Hematopoietic multipotent progenitor cell treated with erythropoietin and hydrocortisone succinate and interleukin-3 and kit ligand, for 15 days (in vitro differentiated cells): ENCODE results near the gene TLCD3B.
A peak's percentile ranks its signal among the peaks of the same experiment; 100 is the strongest.

ENCODE experiments used
- DNase-seq: peaks from one replicate; pipeline ENCODE4 v3.0.0-alpha.2; 2015; ENCODE audit warnings: low spot score

The TLCD3B gene, protein sequence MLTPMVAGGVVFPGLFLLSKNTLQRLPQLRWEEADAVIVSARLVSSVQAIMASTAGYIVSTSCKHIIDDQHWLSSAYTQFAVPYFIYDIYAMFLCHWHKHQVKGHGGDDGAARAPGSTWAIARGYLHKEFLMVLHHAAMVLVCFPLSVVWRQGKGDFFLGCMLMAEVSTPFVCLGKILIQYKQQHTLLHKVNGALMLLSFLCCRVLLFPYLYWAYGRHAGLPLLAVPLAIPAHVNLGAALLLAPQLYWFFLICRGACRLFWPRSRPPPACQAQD

GRCh38 chr16:30030841-30031413 lies at the start of gene TLCD3B:
Gene TLCD3B (minus strand): TSS chr16:30031271. CDS start chr16:30030527, 744 bp downstream.
- DNase-seq = no peak

DNA sequence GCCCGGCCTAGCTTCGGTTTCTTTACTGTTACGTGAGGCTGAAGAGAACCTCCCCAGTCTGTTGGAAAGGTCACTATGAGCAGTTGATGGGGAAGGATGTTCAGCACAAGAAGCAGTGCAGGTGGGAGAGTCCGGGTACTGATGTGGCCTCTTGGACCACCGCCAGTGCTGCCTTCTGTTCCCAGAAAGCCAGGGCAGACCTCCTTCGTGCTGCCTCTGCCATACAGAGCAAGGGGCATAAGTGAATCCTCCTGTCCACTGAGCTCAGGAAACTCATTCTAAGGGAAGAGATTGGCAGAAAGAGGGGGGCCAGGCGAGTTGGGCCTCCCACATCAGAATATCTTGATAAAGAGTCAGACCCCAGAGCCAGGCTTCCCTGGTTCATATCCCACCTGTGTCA lies 48.4 kb upstream of the TLCD3B start:
- DNase-seq = no peak

DNA sequence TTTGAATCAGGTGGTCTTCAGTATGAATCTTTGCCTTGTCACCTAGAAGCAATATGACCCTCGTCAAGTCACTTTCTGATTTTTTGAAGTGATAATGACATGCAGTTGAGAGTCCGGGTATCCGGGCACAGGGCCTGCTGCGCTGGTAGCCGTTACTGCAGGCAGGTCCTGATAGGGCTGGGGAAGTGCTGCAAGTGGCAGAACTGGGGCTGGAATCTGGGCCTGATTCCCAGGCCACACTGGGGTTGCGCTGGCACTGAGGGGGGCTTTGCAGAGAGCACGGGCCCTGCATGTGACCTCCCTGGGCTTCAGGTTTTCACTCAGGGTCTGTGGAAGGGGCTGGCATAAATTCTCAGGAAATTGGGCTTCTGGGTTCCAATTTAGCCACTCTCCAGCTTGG lies 47.7 kb upstream of the TLCD3B start:
- no peak for DNase-seq

GRCh38 chr16:30077656-30078055 lies 46.6 kb upstream of the TLCD3B start:
- DNase-seq = no peak

DNA sequence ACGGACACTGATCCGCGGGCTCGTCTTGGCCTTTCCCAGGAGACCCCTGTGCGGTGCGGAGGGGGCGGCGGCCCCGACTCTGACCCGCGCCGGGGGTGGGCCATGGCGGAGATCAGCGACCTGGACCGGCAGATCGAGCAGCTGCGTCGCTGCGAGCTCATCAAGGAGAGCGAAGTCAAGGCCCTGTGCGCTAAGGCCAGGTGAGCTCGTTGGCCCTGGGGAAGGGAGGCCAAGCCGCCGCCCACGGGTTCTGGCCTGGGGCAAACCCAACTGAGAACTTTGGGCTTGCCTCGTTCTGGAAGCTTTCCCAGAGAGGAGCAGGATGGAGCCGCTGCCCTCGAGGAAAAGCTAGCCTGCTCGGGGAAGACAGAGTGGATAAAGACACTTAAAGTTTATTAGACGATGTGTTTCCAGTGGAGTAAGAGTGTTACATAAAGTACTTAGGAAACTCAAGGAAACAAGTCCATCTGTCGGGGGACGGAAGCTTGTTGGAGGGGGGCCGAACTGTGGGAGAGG lies 45.3 kb upstream of the TLCD3B start:
- no peak for DNase-seq

DNA sequence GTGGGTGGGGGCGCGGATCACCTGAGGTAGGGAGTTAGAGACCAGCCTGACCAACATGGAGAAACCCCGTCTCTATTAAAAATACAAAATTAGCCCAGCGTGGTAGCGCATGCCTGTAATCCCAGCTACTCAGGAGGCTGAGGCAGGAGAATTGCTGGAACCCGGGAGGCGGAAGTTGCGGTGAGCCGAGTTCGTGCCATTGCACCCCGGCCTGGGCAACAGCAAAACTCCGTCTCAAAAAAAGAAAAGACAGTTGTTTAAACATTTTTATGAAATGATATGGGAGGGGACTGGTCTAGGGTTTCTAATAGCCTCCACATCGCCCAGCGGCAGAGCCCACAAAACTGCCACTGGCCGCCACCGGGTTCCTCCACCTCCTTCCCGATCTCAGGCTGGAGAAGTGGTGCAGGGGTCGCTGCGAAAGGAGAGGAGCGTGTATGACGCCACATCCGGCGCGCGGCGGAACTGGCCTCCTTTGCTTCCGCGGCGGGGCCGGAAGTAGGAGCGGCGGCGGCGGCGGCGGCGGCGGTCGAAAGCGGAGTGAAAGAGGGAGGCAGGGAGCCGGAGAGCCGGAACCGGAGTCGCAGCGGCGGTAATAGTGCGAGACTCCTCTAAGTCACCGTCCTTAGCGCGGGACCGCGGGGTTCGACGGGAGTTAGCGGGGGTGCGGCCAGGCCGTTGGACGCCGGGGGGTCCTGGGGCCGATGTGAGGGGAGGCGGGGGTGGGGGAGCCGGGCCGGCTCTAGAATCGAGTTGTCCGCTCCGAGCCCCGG lies 44.6 kb upstream of the TLCD3B start, which contains the start of gene PPP4C:
Gene PPP4C, plus strand, starts transcription at position 492 of the 773 bp plus-strand sequence. CDS start 384 bp downstream, outside the sequence.
- peak; percentile 89 for DNase-seq

DNA sequence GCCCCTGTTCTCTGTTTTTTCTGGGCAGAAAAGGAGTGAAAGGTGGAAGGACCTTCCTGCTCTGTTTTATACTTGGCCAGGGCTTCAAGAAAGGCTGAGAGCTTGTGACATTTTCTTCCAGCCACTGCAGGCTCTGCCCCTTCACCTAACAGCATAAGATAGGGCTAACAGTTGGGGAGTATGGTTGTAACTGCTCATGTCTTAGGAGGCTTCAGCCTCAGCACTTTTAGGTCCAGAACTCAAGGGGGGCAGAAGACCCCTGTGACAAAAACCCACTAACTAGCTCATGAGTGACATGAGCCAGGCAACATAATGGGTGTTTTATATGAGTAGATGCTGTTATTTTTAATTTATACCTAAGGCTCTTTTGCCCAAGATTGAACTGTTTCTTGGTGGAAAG lies 39.4 kb upstream of the TLCD3B start:
- no peak for DNase-seq

DNA sequence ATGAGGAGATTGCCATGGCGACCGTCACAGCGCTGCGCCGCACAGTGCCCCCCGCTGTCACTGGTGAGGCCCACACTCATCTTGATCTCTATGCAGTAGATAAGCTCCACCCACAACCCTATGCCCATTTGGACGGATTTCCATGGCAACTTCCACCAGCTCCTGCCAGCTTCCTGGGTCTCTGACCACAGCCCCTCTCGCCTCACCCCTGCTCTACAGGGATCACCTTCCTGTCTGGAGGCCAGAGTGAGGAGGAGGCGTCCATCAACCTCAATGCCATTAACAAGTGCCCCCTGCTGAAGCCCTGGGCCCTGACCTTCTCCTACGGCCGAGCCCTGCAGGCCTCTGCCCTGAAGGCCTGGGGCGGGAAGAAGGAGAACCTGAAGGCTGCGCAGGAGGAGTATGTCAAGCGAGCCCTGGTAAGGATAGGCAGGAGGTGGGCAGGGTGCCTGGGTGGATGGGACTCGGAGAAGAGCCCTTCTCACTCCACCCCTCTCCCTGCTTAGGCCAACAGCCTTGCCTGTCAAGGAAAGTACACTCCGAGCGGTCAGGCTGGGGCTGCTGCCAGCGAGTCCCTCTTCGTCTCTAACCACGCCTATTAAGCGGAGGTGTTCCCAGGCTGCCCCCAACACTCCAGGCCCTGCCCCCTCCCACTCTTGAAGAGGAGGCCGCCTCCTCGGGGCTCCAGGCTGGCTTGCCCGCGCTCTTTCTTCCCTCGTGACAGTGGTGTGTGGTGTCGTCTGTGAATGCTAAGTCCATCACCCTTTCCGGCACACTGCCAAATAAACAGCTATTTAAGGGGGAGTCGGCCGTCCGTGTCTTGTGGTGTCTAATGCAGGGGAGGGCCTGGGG lies 38.8 kb upstream of the TLCD3B start:
- no peak for DNase-seq

DNA sequence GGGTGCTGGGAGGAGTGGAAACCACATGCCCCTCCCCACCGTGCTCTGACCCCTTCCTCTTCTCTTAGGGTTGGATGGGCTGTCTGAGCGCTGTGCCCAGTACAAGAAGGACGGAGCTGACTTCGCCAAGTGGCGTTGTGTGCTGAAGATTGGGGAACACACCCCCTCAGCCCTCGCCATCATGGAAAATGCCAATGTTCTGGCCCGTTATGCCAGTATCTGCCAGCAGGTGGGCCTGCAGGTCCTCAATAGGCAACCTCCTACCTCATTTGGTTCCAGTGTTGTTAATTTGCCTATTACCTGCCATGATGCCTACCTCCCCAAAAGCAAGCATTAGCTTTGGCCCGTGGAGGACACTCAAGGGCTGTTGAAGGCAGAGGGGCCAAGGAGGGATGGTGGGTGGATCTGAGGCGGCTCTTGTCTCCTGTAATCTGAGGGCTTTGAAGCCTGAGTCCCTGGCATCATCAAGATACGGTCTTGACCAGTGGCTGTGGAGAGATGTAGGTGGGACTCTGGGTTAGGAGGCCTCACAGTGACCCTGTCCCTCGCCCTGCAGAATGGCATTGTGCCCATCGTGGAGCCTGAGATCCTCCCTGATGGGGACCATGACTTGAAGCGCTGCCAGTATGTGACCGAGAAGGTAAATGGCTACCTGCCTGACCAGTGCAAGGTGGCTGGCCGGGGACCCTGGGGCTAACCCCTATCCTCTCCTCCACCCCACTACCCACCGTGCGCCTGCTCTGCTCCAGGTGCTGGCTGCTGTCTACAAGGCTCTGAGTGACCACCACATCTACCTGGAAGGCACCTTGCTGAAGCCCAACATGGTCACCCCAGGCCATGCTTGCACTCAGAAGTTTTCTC lies 37.9 kb upstream of the TLCD3B start:
- DNase-seq = peak; percentile 68

- no peak for DNase-seq
Measured at GRCh38 chr16:30068333-30068732, 37.3 kb upstream of the TLCD3B start.

GRCh38 chr16:30067584-30067916 lies 36.5 kb upstream of the TLCD3B start:
- DNase-seq = no peak

- DNase-seq = no peak
Measured at GRCh38 chr16:30066761-30067583, 35.9 kb upstream of the TLCD3B start.

DNA sequence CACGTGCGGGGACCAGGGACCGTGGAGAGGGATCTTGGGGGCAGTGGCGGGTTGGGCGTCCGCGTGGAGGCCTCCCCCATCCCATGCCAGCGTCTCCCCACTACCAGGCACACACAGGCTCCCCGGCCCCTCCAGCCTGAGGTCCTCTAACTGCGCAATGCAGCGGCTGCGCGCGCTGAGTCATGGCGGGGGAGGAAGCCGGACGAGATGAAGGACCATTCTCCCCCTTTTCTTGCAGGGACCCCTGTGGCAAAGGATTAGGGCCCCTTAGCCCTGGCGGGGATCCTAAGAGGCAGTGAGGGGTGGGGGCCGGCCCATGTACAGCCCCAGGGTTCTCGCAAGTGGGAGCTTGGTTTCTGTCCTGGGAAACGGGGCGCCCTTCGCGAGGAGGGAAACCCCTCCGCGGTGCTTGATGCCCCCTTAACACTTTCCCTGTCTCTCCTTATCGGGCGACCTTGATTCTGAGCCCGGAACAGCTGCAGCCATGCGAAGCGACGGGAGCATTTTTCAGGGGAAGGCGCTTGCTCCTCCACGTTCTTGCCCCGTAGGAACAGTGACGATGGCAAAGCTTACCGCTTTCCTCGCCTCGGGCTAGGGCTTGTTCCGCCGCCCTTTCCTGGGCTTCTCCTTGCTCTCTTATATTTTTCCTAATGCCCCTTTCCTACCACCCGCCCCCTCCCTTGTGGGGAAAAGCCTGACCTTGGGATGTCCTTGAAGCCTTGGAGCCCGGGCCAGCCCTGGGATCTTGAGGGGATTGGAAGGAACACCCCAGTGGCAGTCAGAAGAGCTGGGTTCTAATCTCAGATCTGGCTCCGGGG lies 35.1 kb upstream of the TLCD3B start:
- peak; percentile 51 for DNase-seq

- peak; percentile 93 for DNase-seq
Measured at GRCh38 chr16:30065102-30065942, 34.3 kb upstream of the TLCD3B start, which contains the start of gene ALDOA. Gene ALDOA (plus strand): TSS chr16:30065760. CDS start chr16:30066898, 1,138 bp downstream.

- no peak for DNase-seq
Measured at GRCh38 chr16:30064729-30065101, 33.6 kb upstream of the TLCD3B start.

DNA sequence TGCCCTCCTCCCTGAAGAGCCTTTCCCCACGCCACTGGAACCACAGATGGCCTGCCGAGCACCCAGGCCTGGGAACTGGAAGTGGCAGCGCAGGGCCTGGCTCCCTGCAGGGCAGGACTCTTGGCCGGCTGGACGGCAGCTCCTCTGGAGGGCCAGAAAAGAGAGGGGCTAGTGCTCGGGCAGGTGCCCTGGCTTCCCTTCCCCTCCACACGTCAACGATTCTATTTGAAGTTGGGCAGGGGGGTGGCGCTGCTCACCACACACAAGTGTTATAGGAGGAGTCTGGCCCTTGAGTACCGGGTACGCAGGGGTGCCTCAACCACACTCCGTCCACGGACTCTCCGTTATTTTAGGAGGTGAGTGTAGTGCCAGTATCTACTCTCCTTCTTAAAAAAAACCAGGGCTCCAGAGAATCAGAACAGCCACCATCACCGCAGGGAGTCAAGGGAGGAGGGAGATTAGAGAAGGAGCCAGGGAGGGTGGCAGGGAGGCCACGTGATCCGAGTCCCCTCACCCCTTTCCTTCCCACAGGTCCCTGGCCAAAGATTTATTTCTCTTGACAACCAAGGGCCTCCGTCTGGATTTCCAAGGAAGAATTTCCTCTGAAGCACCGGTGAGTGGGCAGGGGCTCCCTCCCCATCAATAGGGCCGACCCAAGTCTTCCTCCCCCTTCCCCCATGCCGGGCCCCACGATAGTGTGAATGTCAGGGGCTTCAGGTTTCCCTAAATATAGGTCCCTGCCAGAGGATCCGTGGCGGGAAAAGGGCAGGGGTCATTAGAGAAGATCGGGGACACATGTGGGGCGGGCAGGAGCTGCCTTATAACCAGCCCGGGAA lies 33.0 kb upstream of the TLCD3B start:
- DNase-seq = peak; percentile 40

GRCh38 chr16:30063278-30063892 lies 32.3 kb upstream of the TLCD3B start:
- no peak for DNase-seq
